NCI-H187 treated with DMSO at 0.1 percent for 48 hours (cell line): ENCODE data around the gene IL17RC.
"Not testable (repeated sequence)": the region's sequence is repeated elsewhere in the genome, so short reads cannot be mapped to it uniquely, and the experiment has no call there.

Experiments used
- DNase-seq: peaks from one replicate; lab custom pipeline; 2025; lab: John Stamatoyannopoulos, UW

The IL17RC gene

DNA sequence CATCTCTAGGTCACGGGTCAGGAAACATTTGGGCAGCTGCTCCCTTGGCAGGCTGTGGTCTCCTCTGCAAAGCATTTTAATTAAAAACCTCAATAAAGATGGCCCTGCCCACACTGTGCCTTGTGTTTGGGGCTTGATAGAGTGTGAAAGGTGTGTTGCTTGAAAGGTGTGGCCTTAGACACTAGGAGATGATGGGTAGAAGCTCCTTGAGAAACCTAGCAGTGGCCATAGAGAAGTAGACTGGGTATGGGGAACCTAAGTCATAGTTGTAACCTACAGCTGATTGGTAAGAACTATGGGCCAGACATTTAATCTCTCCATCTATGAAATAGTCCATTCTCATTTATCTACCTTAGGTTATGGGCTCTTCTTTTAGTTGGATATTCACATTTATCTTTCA, 23.2 kb upstream of the IL17RC start:
- DNase-seq: no peak

DNA sequence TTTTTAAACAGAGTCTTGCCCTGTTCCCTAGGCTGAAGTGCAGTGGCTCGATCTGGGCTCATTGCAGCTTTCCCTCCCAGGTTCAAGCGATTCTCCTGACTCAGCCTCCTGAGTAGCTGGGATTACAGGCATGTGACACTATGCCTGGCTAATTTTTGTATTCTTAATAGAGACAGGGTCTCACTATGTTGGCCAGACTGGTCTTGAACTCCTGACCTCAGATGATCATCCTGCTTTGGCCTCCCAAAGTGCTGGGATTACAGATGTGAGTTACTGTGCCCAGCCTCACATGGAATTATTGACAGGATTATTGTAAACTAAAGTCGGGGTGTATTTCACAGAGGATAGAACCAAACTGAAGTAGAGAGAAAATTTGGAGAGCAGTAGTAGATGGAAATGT, 21.2 kb upstream of the IL17RC start:
- DNase-seq: not testable (repeated sequence)

GRCh38 chr3:9896755-9897407, 20.0 kb upstream of the IL17RC start:
- DNase-seq: not testable (repeated sequence)

GRCh38 chr3:9897408-9898372, 19.2 kb upstream of the IL17RC start:
- DNase-seq: no peak

DNA sequence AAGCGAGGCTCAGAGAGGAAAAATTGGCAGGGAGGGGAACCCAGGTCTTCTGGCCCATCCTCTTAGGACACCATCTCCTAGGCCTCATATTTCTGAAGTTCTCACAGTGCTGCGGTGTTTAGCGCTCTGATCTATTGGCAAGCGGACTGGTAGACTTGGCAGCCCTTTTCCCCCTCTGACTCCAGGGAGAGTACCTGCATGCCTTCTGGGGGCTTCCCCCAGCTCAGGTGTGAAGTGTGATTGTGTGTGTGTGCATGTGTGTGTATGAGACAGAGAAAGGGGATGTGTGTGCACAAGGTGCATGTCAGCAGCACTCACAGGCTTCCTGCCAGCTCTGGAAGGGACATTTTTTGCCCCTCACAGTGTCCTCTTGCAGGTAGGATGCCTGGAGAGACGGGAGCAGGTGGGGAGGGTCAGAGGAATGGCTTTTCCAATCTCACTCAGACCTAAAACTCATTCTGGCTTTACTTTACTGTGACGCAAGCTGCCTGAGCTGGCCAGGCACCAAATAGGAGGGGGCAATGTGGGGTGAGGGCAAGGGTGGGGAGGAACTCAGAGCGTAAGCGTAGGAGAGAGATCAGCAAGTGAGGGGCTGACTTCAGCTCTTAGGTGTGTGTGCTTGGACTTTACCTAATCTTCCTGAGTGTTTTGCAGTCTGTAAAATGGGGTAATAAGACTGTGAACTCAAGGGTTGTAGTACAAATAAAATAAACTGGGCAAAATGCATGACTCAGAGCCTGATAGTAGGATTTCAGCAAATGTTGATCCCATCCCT, 18.2 kb upstream of the IL17RC start:
- DNase-seq: no peak

DNA sequence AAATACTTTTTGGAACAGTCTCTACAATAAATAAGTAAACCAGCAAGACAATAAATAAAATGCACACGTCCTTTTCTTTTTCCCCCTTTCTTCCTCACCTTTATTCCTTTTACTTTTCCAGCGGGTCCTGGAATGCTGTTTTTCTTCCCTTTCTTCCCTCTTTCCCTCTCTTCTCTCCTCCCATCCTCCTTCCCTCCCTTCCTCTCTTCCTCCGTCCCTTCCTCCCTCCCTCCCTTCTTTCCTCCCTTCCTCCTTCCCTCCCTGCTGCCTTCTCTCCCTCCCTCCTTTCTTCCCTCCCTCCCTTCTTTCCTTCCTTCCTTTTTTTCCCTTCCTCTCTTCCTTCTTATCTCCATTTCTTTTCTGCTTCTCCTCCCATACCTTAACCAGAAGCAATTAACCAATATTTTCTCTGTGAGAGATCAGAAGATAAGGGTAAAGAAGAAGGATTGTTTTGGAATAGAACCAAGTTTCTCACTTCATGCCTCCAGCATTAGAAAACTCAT, 17.6 kb upstream of the IL17RC start:
- no peak for DNase-seq

- DNase-seq: not testable (repeated sequence)
Measured at GRCh38 chr3:9900965-9901415, 15.9 kb upstream of the IL17RC start.

DNA sequence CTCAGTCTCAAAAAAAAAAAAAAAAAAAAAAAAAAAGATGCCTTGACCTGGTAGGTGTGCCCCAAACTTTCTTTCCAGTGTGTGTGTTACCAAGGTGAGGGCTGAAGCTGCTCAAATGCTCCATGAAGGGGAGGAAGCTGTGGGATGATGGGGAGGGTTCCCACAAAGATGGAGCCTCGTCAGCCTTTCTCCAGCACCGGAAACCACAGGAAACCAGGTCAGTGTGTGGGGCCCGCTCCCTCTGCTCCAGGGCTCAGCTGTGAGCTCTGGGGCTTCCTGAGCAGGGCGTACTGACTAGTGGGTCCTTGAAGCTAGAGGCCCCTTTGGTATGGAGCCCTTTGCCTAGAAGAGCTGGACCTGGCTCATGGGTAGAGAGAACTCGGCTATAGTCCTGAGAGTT, 14.9 kb upstream of the IL17RC start:
- no peak for DNase-seq

DNA sequence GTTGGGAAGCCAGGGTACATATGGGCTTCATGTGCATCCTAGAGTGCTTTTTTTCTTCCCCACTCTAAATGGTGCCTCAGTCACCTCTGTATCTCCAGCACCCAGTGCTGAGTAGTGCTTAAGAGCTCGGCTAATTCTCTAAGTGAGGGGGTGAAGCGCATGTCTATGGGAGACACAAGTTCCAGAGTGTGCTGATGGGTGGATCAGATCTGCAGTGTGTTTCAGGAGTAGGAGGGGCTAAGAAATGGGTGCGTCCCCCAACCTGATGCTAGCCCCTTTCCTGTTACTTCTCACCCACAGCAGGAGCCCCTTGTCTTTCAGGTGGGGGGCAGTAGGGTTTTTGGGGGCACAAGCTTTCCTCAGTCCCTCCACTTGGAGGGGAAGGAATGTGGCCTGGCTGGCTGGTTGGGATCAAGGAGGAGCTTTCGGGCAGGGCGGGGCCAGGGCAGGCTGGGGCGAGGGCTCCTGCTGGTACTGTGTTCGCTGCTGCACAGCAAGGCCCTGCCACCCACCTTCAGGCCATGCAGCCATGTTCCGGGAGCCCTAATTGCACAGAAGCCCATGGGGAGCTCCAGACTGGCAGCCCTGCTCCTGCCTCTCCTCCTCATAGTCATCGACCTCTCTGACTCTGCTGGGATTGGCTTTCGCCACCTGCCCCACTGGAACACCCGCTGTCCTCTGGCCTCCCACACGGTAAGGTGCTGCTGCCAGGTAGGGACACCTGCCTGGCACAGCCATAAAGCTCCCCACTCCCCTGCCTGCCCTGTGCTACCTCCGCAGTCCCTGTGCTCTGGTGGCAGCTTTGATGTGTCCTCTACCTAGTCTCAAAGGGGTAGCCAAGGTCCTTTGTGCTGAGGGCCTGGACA, 14.3 kb upstream of the IL17RC start, which contains the start of gene IL17RE:
TSS of gene IL17RE (plus strand) at position 477 of the 866 bp plus-strand sequence. CDS start at position 562, 85 bp downstream.
- no peak for DNase-seq

DNA sequence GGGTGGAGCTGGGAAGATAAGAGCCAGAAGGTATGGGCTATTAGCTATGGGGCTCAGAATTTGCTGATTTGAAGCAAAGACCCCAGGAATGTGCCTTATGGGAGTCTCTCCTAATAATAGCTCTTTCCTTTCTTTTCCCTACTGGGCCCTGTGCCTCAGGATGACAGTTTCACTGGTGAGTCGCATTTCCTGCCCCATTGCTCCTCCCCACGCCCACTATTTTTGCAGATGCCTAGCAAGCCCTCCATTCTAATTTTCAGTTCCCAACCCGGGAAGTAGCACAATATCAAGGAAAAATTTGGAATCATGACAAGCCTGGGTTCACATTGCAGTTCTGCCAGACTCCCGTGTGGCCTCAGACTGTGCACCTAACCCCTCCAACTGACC, 13.7 kb upstream of the IL17RC start:
- DNase-seq: no peak

DNA sequence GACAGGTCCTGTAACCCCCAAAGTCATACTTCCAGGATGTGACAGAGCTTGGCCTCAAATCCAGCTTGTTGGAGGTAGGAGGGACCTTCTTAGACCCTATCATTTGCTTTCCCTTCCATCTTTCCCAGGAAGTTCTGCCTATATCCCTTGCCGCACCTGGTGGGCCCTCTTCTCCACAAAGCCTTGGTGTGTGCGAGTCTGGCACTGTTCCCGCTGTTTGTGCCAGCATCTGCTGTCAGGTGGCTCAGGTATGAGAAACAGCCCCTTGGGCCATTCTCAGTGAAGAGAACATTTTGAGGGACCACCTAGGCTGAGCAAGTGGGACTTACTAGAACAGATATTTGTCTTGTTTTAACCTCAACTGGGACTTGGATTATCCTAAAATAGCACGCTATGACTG, 13.0 kb upstream of the IL17RC start:
- DNase-seq: no peak

- DNase-seq: no peak
Measured at GRCh38 chr3:9906480-9906879, 10.4 kb upstream of the IL17RC start.

GRCh38 chr3:9908286-9908685, 8.6 kb upstream of the IL17RC start:
- DNase-seq: no peak

DNA sequence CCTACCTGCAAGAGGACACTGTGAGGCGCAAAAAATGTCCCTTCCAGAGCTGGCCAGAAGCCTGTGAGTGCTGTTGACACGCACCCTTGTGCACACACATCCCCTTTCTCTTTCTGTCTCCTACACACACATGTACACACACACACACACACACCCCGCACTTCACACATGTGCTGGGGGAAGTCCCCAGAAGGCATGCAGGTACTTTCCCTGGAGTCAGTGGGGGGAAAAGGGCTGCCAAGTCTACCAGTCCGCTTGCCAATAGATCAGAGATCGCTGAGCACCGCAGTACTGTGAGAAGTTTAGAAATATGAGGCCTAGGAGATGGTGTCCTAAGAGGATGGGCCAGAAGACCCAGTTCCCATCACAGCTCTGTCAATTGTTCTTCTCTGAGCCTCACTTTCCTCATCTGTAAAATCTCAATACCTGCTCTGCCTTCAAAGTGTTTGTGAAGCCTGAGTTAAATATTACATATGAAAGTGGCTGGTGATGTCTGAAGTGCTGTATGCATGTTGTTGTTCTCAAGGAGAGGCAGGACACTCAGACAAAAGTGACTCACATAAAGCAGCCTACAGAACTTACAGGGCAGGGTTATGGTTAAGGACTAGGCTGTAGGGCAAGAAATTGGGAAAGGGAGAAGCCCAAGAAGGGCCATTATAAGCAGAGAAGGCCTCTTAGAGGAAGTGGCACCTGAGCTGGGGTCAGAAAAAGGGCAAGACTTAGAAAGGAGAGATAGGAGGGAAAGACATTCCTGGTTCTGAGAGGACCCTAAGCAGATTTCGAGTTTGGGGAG, 7.5 kb upstream of the IL17RC start:
- DNase-seq: no peak

- no peak for DNase-seq
Measured at GRCh38 chr3:9911863-9912262, 5.0 kb upstream of the IL17RC start.

DNA sequence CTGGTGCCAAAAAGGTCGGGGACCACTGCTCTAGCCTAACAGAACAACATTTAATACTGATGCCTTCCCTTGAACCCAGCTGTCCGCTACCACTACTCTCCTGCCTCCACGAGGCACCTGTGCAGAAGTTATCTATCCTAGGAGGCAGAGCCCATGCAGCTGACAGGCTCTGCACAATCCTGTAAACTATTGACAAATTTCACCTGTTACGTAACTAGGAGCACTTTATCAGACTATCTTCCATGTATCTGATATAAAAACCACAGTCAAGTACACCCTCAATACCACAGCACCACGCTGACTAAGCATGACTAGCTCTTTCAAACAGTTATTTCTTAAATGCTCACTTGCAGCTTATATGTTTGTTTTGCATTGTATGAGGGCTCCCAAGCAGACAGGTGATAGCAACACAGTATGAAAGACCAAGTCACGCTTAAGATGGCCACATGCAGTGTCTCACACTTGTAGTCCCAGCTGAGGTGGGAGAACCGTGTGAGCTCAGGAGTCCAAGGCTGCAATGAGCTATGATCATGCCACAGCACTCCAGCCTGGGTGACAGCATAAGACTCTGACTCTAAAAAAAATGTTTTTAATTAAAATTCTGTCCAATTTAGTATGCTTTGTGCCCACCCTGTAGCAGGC, 4.5 kb upstream of the IL17RC start:
- DNase-seq: no peak

- DNase-seq: no peak
Measured at GRCh38 chr3:9913601-9914000, 3.3 kb upstream of the IL17RC start.

DNA sequence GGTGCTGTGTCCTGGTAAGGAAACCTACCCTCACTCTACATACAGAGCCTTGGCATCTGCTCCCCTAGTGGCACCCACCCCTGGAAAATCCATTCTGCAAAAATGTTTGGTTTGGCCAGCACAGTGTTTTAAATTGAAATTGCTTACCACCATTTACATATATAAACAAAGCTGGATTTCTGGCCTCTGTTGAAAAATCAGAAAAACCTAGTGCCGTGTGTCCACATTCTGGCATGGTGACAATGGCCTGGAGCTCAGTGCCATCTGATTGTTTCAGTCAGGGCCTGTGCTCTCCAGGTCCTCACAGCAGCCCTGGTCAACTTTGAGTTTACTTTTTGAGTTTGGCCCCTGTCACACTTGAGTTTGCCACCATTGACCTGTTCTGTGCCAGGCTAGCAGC, 2.9 kb upstream of the IL17RC start:
- DNase-seq: no peak

DNA sequence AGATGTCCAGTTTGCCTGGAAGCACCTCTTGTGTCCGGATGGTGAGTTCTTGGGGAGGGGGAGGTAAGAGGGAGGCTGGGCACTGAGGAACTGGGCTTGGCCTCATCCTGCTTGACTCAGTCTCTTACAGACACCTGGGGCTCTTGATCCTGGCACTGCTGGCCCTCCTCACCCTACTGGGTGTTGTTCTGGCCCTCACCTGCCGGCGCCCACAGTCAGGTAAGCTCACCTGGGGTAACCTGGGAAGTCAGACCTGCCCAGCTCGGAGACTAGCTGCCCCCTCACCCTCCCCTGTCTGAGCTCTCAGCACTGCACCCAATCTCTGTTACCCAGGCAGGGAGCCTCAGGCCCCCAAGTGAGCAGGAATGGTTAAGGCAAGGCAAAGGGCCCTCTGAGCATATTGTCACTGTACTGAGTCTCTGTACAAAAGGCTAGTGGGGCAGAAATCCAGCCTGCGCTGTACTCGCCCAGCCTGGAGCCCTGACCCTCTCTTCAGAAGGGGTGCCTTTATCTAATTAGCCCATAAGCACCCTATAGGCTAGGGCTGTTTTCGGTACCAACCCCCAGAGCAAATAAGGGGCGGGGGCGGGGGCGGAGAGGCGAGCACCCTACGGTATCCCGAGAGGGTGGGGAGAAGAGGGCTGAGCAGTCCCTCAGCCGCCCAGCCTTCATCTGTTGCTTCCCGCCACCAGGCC, 2.2 kb upstream of the IL17RC start:
- DNase-seq: no peak
